Activated T-helper 1 cell treated with Interleukin-2 at 50 U/mL for 16 hours (primary cell): ENCODE measurements around the gene PTPRD.

Experiments
- DNase-seq: peaks from one replicate; pipeline ENCODE4 v3.0.0-alpha.2; 2020; ENCODE audit warnings: low read depth

Gene PTPRD

GRCh38 chr9:9598723-9599122 is 1014.1 kb downstream of the PTPRD start:
- DNase-seq = no peak

- no peak for DNase-seq
Observed at GRCh38 chr9:9592104-9592503, 1020.7 kb downstream of the PTPRD start.

- DNase-seq = no peak
Observed at GRCh38 chr9:9585920-9586319, 1026.9 kb downstream of the PTPRD start.

- DNase-seq = no peak
Observed at GRCh38 chr9:9574080-9574479, 1038.7 kb downstream of the PTPRD start.

- no peak for DNase-seq
Observed at GRCh38 chr9:9565700-9566099, 1047.1 kb downstream of the PTPRD start.

- DNase-seq = no peak
Observed at GRCh38 chr9:9563817-9564216, 1049.0 kb downstream of the PTPRD start.

GRCh38 chr9:9560382-9561035 is 1052.3 kb downstream of the PTPRD start:
- no peak for DNase-seq

- no peak for DNase-seq
Observed at GRCh38 chr9:9558907-9559306, 1053.9 kb downstream of the PTPRD start.

- DNase-seq = no peak
Observed at GRCh38 chr9:9557804-9558334, 1054.9 kb downstream of the PTPRD start.

- DNase-seq = no peak
Observed at GRCh38 chr9:9556865-9557803, 1055.7 kb downstream of the PTPRD start.

- no peak for DNase-seq
Observed at GRCh38 chr9:9552665-9553064, 1060.1 kb downstream of the PTPRD start.

GRCh38 chr9:9538766-9539165 is 1074.0 kb downstream of the PTPRD start:
- DNase-seq = no peak

- DNase-seq = no peak
Observed at GRCh38 chr9:9538356-9538755, 1074.4 kb downstream of the PTPRD start.

- no peak for DNase-seq
Observed at GRCh38 chr9:9536523-9536922, 1076.3 kb downstream of the PTPRD start.

GRCh38 chr9:9523476-9524139 is 1089.2 kb downstream of the PTPRD start:
- DNase-seq = no peak

- no peak for DNase-seq
Observed at GRCh38 chr9:9522406-9522805, 1090.4 kb downstream of the PTPRD start.

- DNase-seq = no peak
Observed at GRCh38 chr9:9521033-9521779, 1091.6 kb downstream of the PTPRD start.

- no peak for DNase-seq
Observed at GRCh38 chr9:9504869-9505268, 1107.9 kb downstream of the PTPRD start.

- DNase-seq = no peak
Observed at GRCh38 chr9:9499546-9499945, 1113.3 kb downstream of the PTPRD start.

- no peak for DNase-seq
Observed at GRCh38 chr9:9498846-9499245, 1114.0 kb downstream of the PTPRD start.

GRCh38 chr9:9498128-9498527 is 1114.7 kb downstream of the PTPRD start:
- no peak for DNase-seq

- DNase-seq = no peak
Observed at GRCh38 chr9:9494336-9494735, 1118.5 kb downstream of the PTPRD start.
